Transverse colon (tissue), 3 donors: ENCODE results near the gene GRM8.

Source experiments
- POLR2A ChIP-seq: fragments of 450-650 bp; IDR thresholded peaks from one replicate; pipeline ENCODE4 v1.6.1; 2016; ENCODE audit warnings: antibody characterized with exemption, mild to moderate bottlenecking, moderate library complexity
- TF ChIP-seq, protein P1 (sequence below), 5 experiments: fragments of 200-600 bp in 3 of 5; fragments of 450-650 bp in 2 of 5; sonication (generic) in 3 of 5; IDR thresholded peaks; 1 replicate in 2 of 5; 2 replicates in 3 of 5; pipeline ENCODE4 v1.5.1; 2016 to 2017; ENCODE audit warnings: antibody characterized with exemption in 5 of 5, inconsistent platforms in 3 of 5, mild to moderate bottlenecking in 2 of 5, moderate library complexity in 1 of 5

GRCh38 chr7:127114742-127115265, 137.9 kb downstream of the GRM8 start:
- TF ChIP-seq, protein P1, sequence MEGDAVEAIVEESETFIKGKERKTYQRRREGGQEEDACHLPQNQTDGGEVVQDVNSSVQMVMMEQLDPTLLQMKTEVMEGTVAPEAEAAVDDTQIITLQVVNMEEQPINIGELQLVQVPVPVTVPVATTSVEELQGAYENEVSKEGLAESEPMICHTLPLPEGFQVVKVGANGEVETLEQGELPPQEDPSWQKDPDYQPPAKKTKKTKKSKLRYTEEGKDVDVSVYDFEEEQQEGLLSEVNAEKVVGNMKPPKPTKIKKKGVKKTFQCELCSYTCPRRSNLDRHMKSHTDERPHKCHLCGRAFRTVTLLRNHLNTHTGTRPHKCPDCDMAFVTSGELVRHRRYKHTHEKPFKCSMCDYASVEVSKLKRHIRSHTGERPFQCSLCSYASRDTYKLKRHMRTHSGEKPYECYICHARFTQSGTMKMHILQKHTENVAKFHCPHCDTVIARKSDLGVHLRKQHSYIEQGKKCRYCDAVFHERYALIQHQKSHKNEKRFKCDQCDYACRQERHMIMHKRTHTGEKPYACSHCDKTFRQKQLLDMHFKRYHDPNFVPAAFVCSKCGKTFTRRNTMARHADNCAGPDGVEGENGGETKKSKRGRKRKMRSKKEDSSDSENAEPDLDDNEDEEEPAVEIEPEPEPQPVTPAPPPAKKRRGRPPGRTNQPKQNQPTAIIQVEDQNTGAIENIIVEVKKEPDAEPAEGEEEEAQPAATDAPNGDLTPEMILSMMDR (IDR thresholded peaks at IDR 0.05) = no peak
- no peak for TF ChIP-seq POLR2A
